SU-DHL-6 (cell line): ENCODE measurements around the gene SEC62.
"Not testable (repeated sequence)": the region's sequence is repeated elsewhere in the genome, so short reads cannot be mapped to it uniquely, and the experiment has no call there.

Experiments
- H2AFZ ChIP-seq: fragments of 200-600 bp; sonication (generic); 2 replicates; pipeline ENCODE4 v1.6.1; 2014; ENCODE audit warnings: low read depth, mild to moderate bottlenecking, moderate library complexity, mixed read lengths, antibody characterized with exemption, low read length; ENCODE audit not compliant: severe bottlenecking
- H3F3A ChIP-seq: fragments of 200-600 bp; shearing (Covaris generic); 2 replicates; pipeline ENCODE4 v1.6.0; 2016; ENCODE audit warnings: antibody characterized with exemption, mild to moderate bottlenecking; ENCODE audit not compliant: insufficient read depth
- H3K27ac ChIP-seq: fragments of 200-600 bp; sonication (generic); 2 replicates; pipeline ENCODE4 v1.5.1; 2016; ENCODE audit warnings: low read depth, mild to moderate bottlenecking, low read length, moderate library complexity, mixed read lengths
- H3K27me3 ChIP-seq: fragments of 200-600 bp; sonication (generic), shearing (Covaris generic); 2 replicates; pipeline ENCODE4 v1.6.0; 2014; ENCODE audit warnings: mild to moderate bottlenecking, low read length
- H3K36me3 ChIP-seq: fragments of 200-600 bp; sonication (generic); 2 replicates; pipeline ENCODE4 v1.6.1; 2014; ENCODE audit warnings: mild to moderate bottlenecking, low read length, mixed read lengths
- H3K4me2 ChIP-seq: fragments of 300-600, 200-600 bp; shearing (Covaris generic), sonication (generic); 2 replicates; pipeline ENCODE4 v1.6.0; 2014; ENCODE audit warnings: low read length, low read depth, mild to moderate bottlenecking; ENCODE audit not compliant: poor library complexity, severe bottlenecking
- H3K4me3 ChIP-seq: fragments of 200-600 bp; sonication (generic); 2 replicates; pipeline ENCODE4 v1.5.1; 2014; ENCODE audit warnings: antibody characterized with exemption, low read length, mild to moderate bottlenecking, mixed read lengths; ENCODE audit not compliant: insufficient read depth, poor library complexity, severe bottlenecking
- H3K79me2 ChIP-seq: fragments of 200-600 bp; sonication (generic); 2 replicates; pipeline ENCODE4 v1.6.1; 2014; ENCODE audit warnings: mild to moderate bottlenecking, low read length, moderate library complexity; ENCODE audit not compliant: insufficient read depth
- H3K9ac ChIP-seq: fragments of 200-600 bp; sonication (generic); 2 replicates; pipeline ENCODE4 v1.7.0; 2014; ENCODE audit warnings: mild to moderate bottlenecking, low read length
- H3K9me2 ChIP-seq: fragments of 200-600 bp; sonication (generic); replicated peaks from 2 replicates; pipeline ENCODE4 v1.6.1; 2014; ENCODE audit warnings: low read length; ENCODE audit not compliant: insufficient read depth
- H3K9me3 ChIP-seq: fragments of 200-600 bp; sonication (generic); 2 replicates; pipeline ENCODE4 v1.6.1; 2014; ENCODE audit warnings: low read length, mixed read lengths; ENCODE audit not compliant: insufficient read depth
- H4K20me1 ChIP-seq: fragments of 200-600 bp; sonication (generic); 2 replicates; pipeline ENCODE4 v1.6.1; 2014; ENCODE audit warnings: low read depth, mild to moderate bottlenecking, antibody characterized with exemption, low read length, moderate library complexity, mixed read lengths
- EZH2phosphoT487 ChIP-seq: fragments of 200-600 bp; sonication (generic), shearing (Covaris generic); conservative IDR thresholded peaks from 2 replicates; pipeline ENCODE4 v1.6.1; 2018; ENCODE audit warnings: mild to moderate bottlenecking, antibody characterized with exemption, low read length, moderate library complexity, mixed read lengths
- TF ChIP-seq, protein P1 (sequence below): fragments of 200-600 bp; sonication (generic); IDR thresholded peaks from one replicate; pipeline ENCODE4 v1.5.1; 2017; ENCODE audit warnings: antibody characterized with exemption, mild to moderate bottlenecking, low read length, moderate library complexity; ENCODE audit not compliant: insufficient read depth, poor library complexity, severe bottlenecking

SEC62 gene

DNA sequence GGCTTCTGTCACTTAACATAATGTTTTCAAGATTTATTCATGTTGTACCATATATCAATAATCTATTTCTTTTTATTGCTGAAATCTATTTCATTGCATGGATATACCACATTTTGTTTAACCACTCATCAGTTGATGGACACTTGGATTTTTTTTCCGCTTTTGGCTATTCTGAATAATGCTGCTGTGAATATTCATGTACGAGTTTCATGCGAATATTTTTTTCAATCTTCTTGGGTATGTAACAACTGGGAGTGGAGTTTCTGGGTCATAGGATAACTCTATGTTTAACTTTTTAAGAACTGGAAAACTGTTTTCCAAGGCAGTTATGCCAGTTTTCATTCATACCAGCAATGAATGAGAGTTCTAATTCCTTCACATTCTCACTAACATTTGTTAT, 49.5 kb downstream of the SEC62 start:
- no peaks in the 10 kb centered on the region for H4K20me1 ChIP-seq
- H3K4me2 ChIP-seq, result no peak overlapping the region
- no peak overlapping the region for H3K4me3 ChIP-seq
- no peak overlapping the region for H2AFZ ChIP-seq
- H3K9me3 ChIP-seq, result no peaks in the 10 kb centered on the region
- no peaks in the 10 kb centered on the region for H3K79me2 ChIP-seq
- H3K9me2 ChIP-seq, result no peaks in the 10 kb centered on the region
- TF ChIP-seq EZH2phosphoT487, result no peak
- TF ChIP-seq, protein P1, sequence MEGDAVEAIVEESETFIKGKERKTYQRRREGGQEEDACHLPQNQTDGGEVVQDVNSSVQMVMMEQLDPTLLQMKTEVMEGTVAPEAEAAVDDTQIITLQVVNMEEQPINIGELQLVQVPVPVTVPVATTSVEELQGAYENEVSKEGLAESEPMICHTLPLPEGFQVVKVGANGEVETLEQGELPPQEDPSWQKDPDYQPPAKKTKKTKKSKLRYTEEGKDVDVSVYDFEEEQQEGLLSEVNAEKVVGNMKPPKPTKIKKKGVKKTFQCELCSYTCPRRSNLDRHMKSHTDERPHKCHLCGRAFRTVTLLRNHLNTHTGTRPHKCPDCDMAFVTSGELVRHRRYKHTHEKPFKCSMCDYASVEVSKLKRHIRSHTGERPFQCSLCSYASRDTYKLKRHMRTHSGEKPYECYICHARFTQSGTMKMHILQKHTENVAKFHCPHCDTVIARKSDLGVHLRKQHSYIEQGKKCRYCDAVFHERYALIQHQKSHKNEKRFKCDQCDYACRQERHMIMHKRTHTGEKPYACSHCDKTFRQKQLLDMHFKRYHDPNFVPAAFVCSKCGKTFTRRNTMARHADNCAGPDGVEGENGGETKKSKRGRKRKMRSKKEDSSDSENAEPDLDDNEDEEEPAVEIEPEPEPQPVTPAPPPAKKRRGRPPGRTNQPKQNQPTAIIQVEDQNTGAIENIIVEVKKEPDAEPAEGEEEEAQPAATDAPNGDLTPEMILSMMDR, result no peak
- H3K9ac ChIP-seq, result no peak overlapping the region
- H3K27me3 ChIP-seq, result no peaks in the 10 kb centered on the region
- no peaks in the 10 kb centered on the region for H3F3A ChIP-seq
- H3K27ac ChIP-seq, result no peak overlapping the region
- H3K36me3 ChIP-seq, result no peaks in the 10 kb centered on the region

GRCh38 chr3:170019306-170019705, 52.7 kb downstream of the SEC62 start:
- not testable (repeated sequence) for H3K4me2 ChIP-seq, H3K9me3 ChIP-seq, H3K79me2 ChIP-seq, H3K36me3 ChIP-seq, H2AFZ ChIP-seq, H4K20me1 ChIP-seq, H3K9me2 ChIP-seq, H3K9ac ChIP-seq, H3K27me3 ChIP-seq, H3K27ac ChIP-seq, H3K4me3 ChIP-seq, H3F3A ChIP-seq

DNA sequence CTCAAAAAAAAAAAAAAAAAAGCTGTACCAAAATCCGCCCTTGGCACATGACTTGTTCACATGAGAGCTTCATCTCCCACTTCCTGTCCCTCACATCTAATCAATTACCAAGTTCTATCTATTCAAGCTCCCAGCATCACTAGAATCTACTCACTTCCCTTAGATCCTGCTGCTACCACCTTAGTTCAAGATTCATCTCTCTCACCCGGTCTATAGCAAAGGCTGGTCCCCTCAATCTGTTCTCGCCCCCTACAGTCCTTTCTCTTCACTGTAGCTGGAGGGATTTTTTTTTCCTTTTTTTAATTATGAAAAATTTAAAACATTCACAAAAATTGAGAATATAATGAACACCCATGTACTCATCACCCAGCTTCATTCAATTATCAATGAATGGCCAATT, 54.5 kb downstream of the SEC62 start:
- Histone ChIP-seq H3K9me2 (no peaks in the 10 kb centered on the region), H3K27ac (no peak overlapping the region), H4K20me1 (no peaks in the 10 kb centered on the region), H3K27me3 (no peaks in the 10 kb centered on the region), H3K9ac (no peak overlapping the region), H3K9me3 (no peaks in the 10 kb centered on the region), H3K79me2 (no peaks in the 10 kb centered on the region), H3K36me3 (no peaks in the 10 kb centered on the region), H2AFZ (no peak overlapping the region), H3K4me3 (no peak overlapping the region), H3F3A (no peaks in the 10 kb centered on the region), H3K4me2 (no peak overlapping the region)
- TF ChIP-seq, protein P1, result peak; percentile 55
- no peak for TF ChIP-seq EZH2phosphoT487

DNA sequence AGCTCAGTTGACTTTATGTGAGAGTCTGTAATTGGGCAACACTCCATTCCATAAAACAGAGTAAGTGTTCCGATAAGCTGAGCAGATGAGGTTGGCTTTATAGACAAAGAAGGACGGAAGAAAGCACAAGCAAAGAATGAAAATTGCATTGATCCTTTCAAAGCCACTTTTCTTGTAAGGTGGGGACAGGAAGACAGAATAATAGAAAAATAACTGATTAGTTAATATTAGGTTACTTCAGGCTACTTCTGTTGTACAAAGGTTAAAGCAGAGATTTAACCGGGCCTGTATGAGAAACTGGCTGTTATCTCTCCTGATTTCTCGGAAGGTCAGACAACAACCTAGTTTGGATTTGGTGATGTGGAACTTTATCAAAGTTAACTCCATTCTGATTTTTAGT, 55.7 kb downstream of the SEC62 start:
- Histone ChIP-seq H3K27me3 (no peaks in the 10 kb centered on the region), H2AFZ (no peak overlapping the region), H3K4me3 (no peak overlapping the region), H3K79me2 (no peaks in the 10 kb centered on the region), H3K9me3 (no peaks in the 10 kb centered on the region), H4K20me1 (no peaks in the 10 kb centered on the region), H3K4me2 (no peak overlapping the region), H3K27ac (no peak overlapping the region), H3K9ac (no peak overlapping the region), H3K36me3 (no peaks in the 10 kb centered on the region), H3K9me2 (no peaks in the 10 kb centered on the region), H3F3A (no peaks in the 10 kb centered on the region)
- TF ChIP-seq, protein P1, result no peak
- TF ChIP-seq EZH2phosphoT487, result no peak
